Activated CD4-positive, alpha-beta T cell treated with anti-CD3 and anti-CD28 coated beads, Interleukin-2, amount 10 ng/mL, durations not matched to agents 7 days and 5 days (primary cell): ENCODE data around the gene OR11L1. TPM values are rescaled to one million over a fixed set of nuclear protein-coding genes. Genes with fewer than 3 reads are reported as not detected.

ENCODE experiments used
- CTCF ChIA-PET: fragments of 350-600 bp; sonication (Branson Sonifier 250); formaldehyde crosslinking; loops from one replicate; lab custom pipeline; 2021; ENCODE audit warnings: antibody characterized with exemption; lab: Charles Lee
- POLR2A ChIA-PET: fragments of 350-600 bp; sonication (Branson Sonifier 250); formaldehyde crosslinking; loops from one replicate; lab custom pipeline; 2021; ENCODE audit warnings: antibody characterized with exemption; lab: Charles Lee
- DNase-seq: peaks from one replicate; pipeline ENCODE4 v3.0.0-alpha.2; 2020
- H3K27ac Mint-ChIP-seq: one replicate; pipeline ENCODE4 v1.8.0; 2021; ENCODE audit warnings: mild to moderate bottlenecking, moderate library complexity, mixed read lengths
- H3K27me3 Mint-ChIP-seq: one replicate; pipeline ENCODE4 v1.8.0; 2021; ENCODE audit warnings: mixed read lengths
- H3K36me3 Mint-ChIP-seq: one replicate; pipeline ENCODE4 v1.8.0; 2021; ENCODE audit warnings: low read depth, mixed read lengths
- H3K4me1 Mint-ChIP-seq: one replicate; pipeline ENCODE4 v1.8.0; 2021; ENCODE audit warnings: mixed read lengths
- H3K4me3 Mint-ChIP-seq: one replicate; pipeline ENCODE4 v1.8.0; 2021; ENCODE audit warnings: mild to moderate bottlenecking, moderate library complexity, mixed read lengths
- H3K9me3 Mint-ChIP-seq: one replicate; pipeline ENCODE4 v1.8.0; 2021; ENCODE audit warnings: mixed read lengths
- total RNA-seq, 2 experiments: library from RNA; stranded (reverse); gene quantifications; one replicate each; pipeline ENCODE4 v1.2.3, GENCODE V29; 2021

Gene OR11L1
- total RNA-seq, 2 experiments from 2014 or later, result not detected

- no peak for DNase-seq
- Mint-ChIP-seq H3K36me3 (no peaks in the 10 kb centered on the region), H3K9me3 (no peaks in the 10 kb centered on the region), H3K27me3 (no peaks in the 10 kb centered on the region), H3K4me3 (no peak overlapping the region), H3K4me1 (peaks cover 3% of the 10 kb centered on the region), H3K27ac (no peak overlapping the region)
- ChIA-PET POLR2A (no interaction called here), CTCF (no interaction called here)
These were observed 4.0 kb upstream of the OR11L1 start for GRCh38 chr1:247845693-247846017.

- Mint-ChIP-seq H3K4me3 (no peak overlapping the region), H3K9me3 (no peaks in the 10 kb centered on the region), H3K36me3 (no peaks in the 10 kb centered on the region), H3K27ac (no peak overlapping the region), H3K4me1 (peaks cover 3% of the 10 kb centered on the region), H3K27me3 (no peaks in the 10 kb centered on the region)
- ChIA-PET POLR2A (no interaction called here), CTCF (interaction anchor here (1.5 kb wide), 1 partner anchor 8 kb away, joined by 4 read pairs; no protein-coding TSS in a partner anchor)
- no peak for DNase-seq
These were observed 3.5 kb upstream of the OR11L1 start for GRCh38 chr1:247845011-247845692.

GRCh38 chr1:247843411-247843810 lies 1.7 kb upstream of the OR11L1 start:
- ChIA-PET POLR2A (no interaction called here), CTCF (interaction anchor here (1.0 to 1.5 kb wide), 2 partner anchors 10 to 194 kb away, joined by 3 to 4 read pairs; no protein-coding TSS in a partner anchor)
- Mint-ChIP-seq H3K27ac (no peak overlapping the region), H3K9me3 (no peaks in the 10 kb centered on the region), H3K4me3 (no peak overlapping the region), H3K36me3 (no peaks in the 10 kb centered on the region), H3K4me1 (peaks cover 3% of the 10 kb centered on the region), H3K27me3 (no peaks in the 10 kb centered on the region)
- DNase-seq, result no peak

GRCh38 chr1:247840818-247841217 lies 878 bp downstream of the OR11L1 start:
- peaks cover 3% of the 10 kb centered on the region for H3K4me1 Mint-ChIP-seq
- H3K27ac Mint-ChIP-seq, result no peak overlapping the region
- POLR2A ChIA-PET, result no interaction called here

GRCh38 chr1:247833601-247834000 lies 8.1 kb downstream of the OR11L1 start:
- Mint-ChIP-seq H3K27me3 (no peaks in the 10 kb centered on the region), H3K9me3 (no peaks in the 10 kb centered on the region), H3K4me1 (no peaks in the 10 kb centered on the region), H3K27ac (no peak overlapping the region), H3K36me3 (no peaks in the 10 kb centered on the region), H3K4me3 (no peak overlapping the region)
- ChIA-PET POLR2A (no interaction called here), CTCF (no interaction called here)
- DNase-seq, result no peak

More at GRCh38 chr1:247840818-247841217, 878 bp downstream of the OR11L1 start:
- no peaks in the 10 kb centered on the region for H3K36me3 Mint-ChIP-seq
- DNase-seq, result no peak
- no peaks in the 10 kb centered on the region for H3K9me3 Mint-ChIP-seq
- H3K27me3 Mint-ChIP-seq, result no peaks in the 10 kb centered on the region
- CTCF ChIA-PET, result no interaction called here
- no peak overlapping the region for H3K4me3 Mint-ChIP-seq

GRCh38 chr1:247829656-247830055 lies 12.0 kb downstream of the OR11L1 start:
- Mint-ChIP-seq H3K27me3 (no peaks in the 10 kb centered on the region), H3K27ac (no peak overlapping the region), H3K9me3 (no peaks in the 10 kb centered on the region), H3K4me1 (no peaks in the 10 kb centered on the region), H3K4me3 (no peak overlapping the region), H3K36me3 (no peaks in the 10 kb centered on the region)
- ChIA-PET POLR2A (no interaction called here), CTCF (no interaction called here)
- no peak for DNase-seq

- no peaks in the 10 kb centered on the region for H3K9me3 Mint-ChIP-seq
- CTCF ChIA-PET, result interaction anchor here (0.6 kb wide), 1 partner anchor 86 kb away, joined by 5 read pairs; no protein-coding TSS in a partner anchor
- H3K36me3 Mint-ChIP-seq, result no peaks in the 10 kb centered on the region
- H3K27ac Mint-ChIP-seq, result no peak overlapping the region
- no peak for DNase-seq
- H3K4me3 Mint-ChIP-seq, result no peak overlapping the region
- H3K4me1 Mint-ChIP-seq, result no peaks in the 10 kb centered on the region
- POLR2A ChIA-PET, result no interaction called here
- no peaks in the 10 kb centered on the region for H3K27me3 Mint-ChIP-seq
These were observed 16.3 kb downstream of the OR11L1 start for GRCh38 chr1:247825362-247825761.

GRCh38 chr1:247824023-247824422 lies 17.7 kb downstream of the OR11L1 start, which contains the start of gene OR14A16:
Gene OR14A16 (minus strand): TSS chr1:247824119. CDS start chr1:247815729, 8,390 bp downstream.
- POLR2A ChIA-PET, result no interaction called here
- CTCF ChIA-PET, result no interaction called here
- no peaks in the 10 kb centered on the region for H3K4me1 Mint-ChIP-seq
- H3K4me3 Mint-ChIP-seq, result no peak within 1 kb of the TSS
- no peaks in the 10 kb centered on the region for H3K9me3 Mint-ChIP-seq
- no peaks in the 10 kb centered on the region for H3K36me3 Mint-ChIP-seq
- H3K27ac Mint-ChIP-seq, result no peak within 1 kb of the TSS
- no peak for DNase-seq
- no peaks in the 10 kb centered on the region for H3K27me3 Mint-ChIP-seq

GRCh38 chr1:247822060-247822459 lies 19.6 kb downstream of the OR11L1 start:
- CTCF ChIA-PET, result no interaction called here
- Mint-ChIP-seq H3K4me3 (no peak overlapping the region), H3K36me3 (no peaks in the 10 kb centered on the region), H3K9me3 (no peaks in the 10 kb centered on the region), H3K27ac (no peak overlapping the region), H3K27me3 (no peaks in the 10 kb centered on the region), H3K4me1 (no peaks in the 10 kb centered on the region)
- DNase-seq, result no peak
- POLR2A ChIA-PET, result no interaction called here

- CTCF ChIA-PET, result no interaction called here
- Mint-ChIP-seq H3K27me3 (no peaks in the 10 kb centered on the region), H3K4me3 (no peak overlapping the region), H3K27ac (no peak overlapping the region), H3K36me3 (no peaks in the 10 kb centered on the region), H3K9me3 (no peaks in the 10 kb centered on the region), H3K4me1 (no peaks in the 10 kb centered on the region)
- DNase-seq, result no peak
- POLR2A ChIA-PET, result no interaction called here
These were observed 29.1 kb downstream of the OR11L1 start for GRCh38 chr1:247812637-247813036.

GRCh38 chr1:247797518-247797917 lies 44.2 kb downstream of the OR11L1 start:
- no peak overlapping the region for H3K4me3 Mint-ChIP-seq
- H3K9me3 Mint-ChIP-seq, result no peaks in the 10 kb centered on the region
- no peaks in the 10 kb centered on the region for H3K27me3 Mint-ChIP-seq
- H3K27ac Mint-ChIP-seq, result no peak overlapping the region
- no peaks in the 10 kb centered on the region for H3K4me1 Mint-ChIP-seq
- no peaks in the 10 kb centered on the region for H3K36me3 Mint-ChIP-seq
- CTCF ChIA-PET, result no interaction called here
- POLR2A ChIA-PET, result no interaction called here
- no peak for DNase-seq
